ENCODE measurements around the gene CDH18. TPM values are rescaled to one million over a fixed set of nuclear protein-coding genes. Genes with fewer than 3 reads are reported as not detected.

CDH18 gene
- total and polyA plus RNA-seq, 2 donors (not counting 3 experiments of a cell fraction or from before 2014, with no cell fraction given): 0.06 TPM; not detected in 1

- POLR2A ChIA-PET: no interaction called here
Observed at GRCh38 chr5:19534751-19535150, 453.2 kb downstream of the CDH18 start.

More at GRCh38 chr5:19534751-19535150, 453.2 kb downstream of the CDH18 start:
- H3K79me2 ChIP-seq (ENCODE audit: control insufficient read depth, insufficient read depth, low read length): no peaks in the 10 kb centered on the region
- DNase-seq (ENCODE audit: low read depth, low spot score) (no peak), FAIRE-seq (no peak)
- TF ChIP-seq GATA2 (IDR thresholded peaks at IDR 0.05; ENCODE audit: insufficient read depth, insufficient read length, low read depth, low read length) (no peak), POLR2A (IDR thresholded peaks at IDR 0.05; ENCODE audit: low read depth, low read length) (no peak), POLR2AphosphoS5 (IDR thresholded peaks at IDR 0.05; ENCODE audit: insufficient read depth, low read depth, low read length) (no peak), JUN (IDR thresholded peaks at IDR 0.05; ENCODE audit: borderline replicate concordance, insufficient read depth, insufficient read length, low read depth) (no peak), MYC (IDR thresholded peaks at IDR 0.05; ENCODE audit: low read depth, low read length) (no peak), EZH2 (IDR thresholded peaks at IDR 0.05; ENCODE audit: borderline replicate concordance, low read depth, low read length, severe bottlenecking) (no peak), FOS (IDR thresholded peaks at IDR 0.05; ENCODE audit: borderline replicate concordance, insufficient read depth, low read length) (no peak), MAX (IDR thresholded peaks at IDR 0.05; ENCODE audit: insufficient read depth, insufficient read length) (no peak), CTCF (IDR thresholded peaks at IDR 0.05; ENCODE audit: extremely low read depth in 1 of 2, insufficient read depth in 1 of 2, low read depth in 1 of 2, low read length in 2 of 2) (no peak)
- no peaks in the 10 kb centered on the region for H3K9me1 ChIP-seq (replicated peaks; ENCODE audit: control insufficient read depth, extremely low read depth, insufficient read depth, low read length)
- no peak overlapping the region for H3K27ac ChIP-seq (ENCODE audit: insufficient read depth, low read depth, low read length)
- CTCF ChIA-PET: no interaction called here
- H3K4me3 ChIP-seq (replicated peaks in 1 of 3; ENCODE audit: insufficient read depth in 1 of 3, low read depth in 1 of 3, low read length in 3 of 3): no peak overlapping the region
- BruUV-seq (replicated peaks): no TSS peak
- intact Hi-C loops (cut with micrococcal nuclease): no loop called here
- dilution Hi-C loops (cut with MboI; ENCODE audit: extremely low pct_ligation_motif_present, low sequenced_read_pairs): no loop called here
- H3K4me2 ChIP-seq (ENCODE audit: insufficient read depth, low read length): no peak overlapping the region
- H3K27me3 ChIP-seq (ENCODE audit: control insufficient read depth in 2 of 2, insufficient read depth in 2 of 2, low read length in 2 of 2): no peaks in the 10 kb centered on the region
- peaks cover 2% of the 10 kb centered on the region for H3K4me1 ChIP-seq (ENCODE audit: control insufficient read depth, extremely low read depth, insufficient read depth, low read length)
- H3K9me3 ChIP-seq (replicated peaks; ENCODE audit: control insufficient read depth, insufficient read depth, low read length): no peaks in the 10 kb centered on the region
- no peak overlapping the region for H2AFZ ChIP-seq (ENCODE audit: low read depth, low read length)
- no peaks in the 10 kb centered on the region for H4K20me1 ChIP-seq (replicated peaks; ENCODE audit: control insufficient read depth, extremely low read depth, insufficient read depth, low read length)
- no peak overlapping the region for H3K9ac ChIP-seq (replicated peaks; ENCODE audit: extremely low read depth, insufficient read depth, low read length)
- no peaks in the 10 kb centered on the region for H3K36me3 ChIP-seq (ENCODE audit: control insufficient read depth in 2 of 2, extremely low read depth in 1 of 2, insufficient read depth in 2 of 2, low read length in 2 of 2)

Data from endothelial cell of umbilical vein (primary cell).